COLO668 (cell line): ENCODE data around the gene POU6F2.
"Not testable (repeated sequence)": the region's sequence is repeated elsewhere in the genome, so short reads cannot be mapped to it uniquely, and the experiment has no call there.

Experiments
- DNase-seq: peaks from one replicate; lab custom pipeline; 2025; ENCODE audit not compliant: unreplicated experiment; lab: John Stamatoyannopoulos, UW

The POU6F2 gene

DNA sequence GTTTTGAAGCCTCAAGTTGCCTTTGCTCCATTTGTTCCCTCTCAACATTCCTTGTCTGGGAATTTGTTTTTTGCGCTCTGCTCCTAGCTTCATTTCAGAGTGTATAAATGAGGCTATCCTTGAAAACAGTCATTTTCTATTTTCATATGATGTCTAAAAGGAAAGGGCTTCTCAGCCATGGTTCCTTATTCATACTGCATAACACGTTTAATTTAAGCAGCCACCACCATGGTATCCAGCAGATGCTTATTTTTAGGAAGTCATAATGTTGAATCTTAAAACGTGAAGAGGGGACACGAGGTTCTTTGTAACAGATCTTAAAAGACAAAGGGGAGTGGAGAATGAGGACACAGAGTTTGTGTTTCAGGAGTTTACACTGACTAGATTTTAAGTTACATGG is 14.5 kb downstream of the POU6F2 start:
- no peak for DNase-seq

DNA sequence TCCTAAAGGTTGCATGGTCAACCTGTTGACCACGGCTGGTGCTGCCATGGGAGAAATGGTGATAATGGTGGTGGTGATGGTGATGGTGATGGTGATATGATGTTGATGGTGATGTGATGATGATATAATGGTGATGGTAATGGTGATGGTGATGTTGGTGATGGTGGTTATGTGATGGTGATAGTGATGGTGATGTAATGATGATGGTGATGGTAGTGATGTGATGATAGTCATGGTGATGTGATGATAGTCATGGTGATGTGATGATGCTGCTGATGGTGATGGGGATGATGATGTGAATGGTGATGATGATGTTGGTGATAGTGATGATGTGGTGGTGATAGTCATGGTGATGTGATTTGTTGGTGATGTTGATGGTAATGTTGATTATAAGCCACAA is 23.9 kb downstream of the POU6F2 start:
- DNase-seq, result no peak

DNA sequence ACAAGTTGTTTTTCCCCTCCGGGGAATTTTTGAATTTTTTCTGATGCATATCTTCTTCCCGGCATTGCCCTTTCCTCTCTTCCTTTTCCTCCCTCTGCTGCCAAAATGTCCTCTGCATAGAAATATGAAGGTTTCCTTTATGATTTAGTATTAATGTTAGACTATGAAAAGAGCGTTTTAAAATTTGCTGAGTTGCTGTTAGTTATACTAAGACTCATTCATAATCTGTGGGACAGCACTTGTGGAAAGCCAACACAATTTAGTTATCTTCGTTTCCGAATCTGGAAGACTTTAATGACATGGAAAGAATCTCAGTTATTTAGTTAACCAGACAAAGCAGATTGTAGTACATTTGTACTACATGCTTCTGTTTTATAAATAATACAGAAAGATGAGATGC is 25.0 kb downstream of the POU6F2 start:
- no peak for DNase-seq

DNA sequence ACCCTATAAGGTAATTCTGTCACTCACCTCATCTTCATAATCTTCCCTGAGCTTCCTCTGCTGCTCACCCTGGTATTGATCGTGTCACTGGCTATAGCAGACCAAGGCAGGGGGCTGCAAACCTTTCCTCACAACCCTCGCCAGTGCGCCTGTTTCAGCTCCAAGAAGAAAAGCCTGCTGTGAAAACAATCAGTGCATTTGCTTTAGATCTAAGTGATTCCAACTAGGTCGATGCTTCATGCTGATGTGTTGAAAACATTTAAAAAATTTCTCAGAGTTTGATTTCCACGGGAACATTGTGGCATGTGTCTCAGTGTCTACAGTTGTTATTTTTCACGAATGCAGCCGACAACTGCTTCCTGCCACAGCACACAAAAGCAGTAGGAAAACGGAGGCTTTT is 27.3 kb downstream of the POU6F2 start:
- no peak for DNase-seq

DNA sequence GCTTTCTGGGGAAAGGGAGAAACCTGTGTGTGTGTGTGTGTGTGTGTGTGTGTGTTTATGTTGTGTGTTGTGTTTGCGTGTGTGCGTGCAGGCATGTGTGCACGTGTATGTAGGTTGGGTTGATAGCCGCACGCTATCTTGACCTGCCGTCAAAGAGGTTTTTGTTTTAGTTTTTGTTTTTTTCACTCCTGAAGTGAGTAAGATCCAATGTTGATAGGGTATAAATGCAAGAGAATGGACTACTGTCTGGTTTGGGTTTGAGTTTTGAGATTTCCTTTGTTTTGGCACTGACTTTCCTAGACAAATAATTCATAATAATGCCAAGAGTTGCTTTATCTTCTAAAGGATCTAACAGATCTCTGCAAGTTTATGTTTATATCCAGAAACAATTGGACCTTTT is 27.8 kb downstream of the POU6F2 start:
- DNase-seq, result no peak

DNA sequence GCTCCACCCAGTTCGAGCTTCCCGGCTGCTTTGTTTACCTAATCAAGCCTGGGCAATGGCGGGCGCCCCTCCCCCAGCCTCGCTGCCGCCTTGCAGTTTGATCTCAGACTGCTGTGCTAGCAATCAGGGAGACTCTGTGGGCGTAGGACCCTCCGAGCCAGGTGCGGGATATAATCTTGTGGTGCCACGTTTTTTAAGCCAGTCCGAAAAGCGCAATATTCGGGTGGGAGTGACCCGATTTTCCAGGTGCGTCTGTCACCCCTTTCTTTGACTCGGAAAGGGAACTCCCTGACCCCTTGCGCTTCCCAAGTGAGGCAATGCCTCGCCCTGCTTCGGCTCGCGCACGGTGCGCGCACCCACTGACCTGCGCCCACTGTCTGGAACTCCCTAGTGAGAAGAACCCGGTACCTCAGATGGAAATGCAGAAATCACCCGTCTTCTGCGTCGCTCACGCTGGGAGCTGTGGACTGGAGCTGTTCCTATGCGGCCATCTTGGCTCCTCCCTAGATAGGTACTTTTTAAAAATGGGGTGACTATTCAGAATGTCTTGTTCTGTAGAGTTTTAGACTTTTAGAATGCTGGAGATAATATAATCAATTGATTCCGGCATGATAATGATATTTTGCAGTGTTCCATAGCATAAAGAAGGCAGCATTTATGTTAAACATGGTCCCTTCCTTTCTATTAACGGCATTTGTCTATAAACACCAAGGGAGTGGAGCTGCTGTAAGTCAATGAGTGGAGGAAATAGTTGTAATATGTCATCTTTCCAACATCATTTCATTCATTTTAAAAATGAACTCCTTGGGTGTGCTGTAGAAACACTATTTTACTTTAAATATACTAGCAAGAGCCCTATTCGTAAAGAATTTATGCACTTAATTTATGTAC is 35.6 kb downstream of the POU6F2 start:
- DNase-seq, result not testable (repeated sequence)

DNA sequence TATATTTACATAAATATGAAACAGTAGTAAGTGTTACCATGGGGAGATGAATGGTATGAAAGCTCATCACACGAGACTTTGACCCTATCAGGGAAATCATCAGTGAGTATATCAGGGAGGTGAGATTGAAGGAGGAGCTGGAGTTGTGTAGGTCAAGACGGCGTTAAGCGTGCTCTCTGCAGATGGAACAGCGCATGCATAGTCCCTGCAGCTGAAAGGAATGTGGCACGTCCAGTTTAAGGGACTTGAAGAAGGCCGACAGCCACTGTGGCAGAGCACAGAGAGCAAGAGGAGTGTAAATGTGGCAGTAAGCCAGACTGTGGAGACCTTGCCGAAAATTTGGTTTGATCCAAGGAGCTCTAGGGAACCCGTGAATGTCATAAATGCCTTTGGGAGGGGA is 38.9 kb downstream of the POU6F2 start:
- DNase-seq, result peak; percentile 56

DNA sequence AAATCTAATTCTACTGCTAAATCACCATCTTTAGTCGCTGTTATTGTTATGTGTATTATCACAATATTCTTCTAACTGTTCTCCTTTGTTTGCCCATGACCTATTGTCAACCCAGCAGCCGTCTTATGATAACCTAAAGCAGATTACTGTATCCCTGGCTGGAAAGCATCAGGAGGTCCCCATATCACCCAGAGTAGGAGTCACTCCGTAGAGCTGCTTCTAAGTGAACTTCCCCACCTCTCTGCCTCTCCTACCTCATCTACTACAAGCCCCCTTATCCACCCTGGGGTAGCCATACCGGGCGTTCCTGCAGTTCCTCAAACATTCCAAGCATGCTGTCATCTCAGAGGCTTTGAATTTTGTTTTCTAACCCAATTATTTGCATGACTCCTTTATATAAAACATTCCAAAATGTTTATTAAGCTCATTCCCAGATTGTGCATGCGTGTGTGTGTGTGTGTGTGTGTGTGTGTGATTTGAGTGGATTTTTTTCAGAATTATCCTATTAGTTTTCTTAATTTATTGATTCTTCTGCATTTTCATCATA is 39.7 kb downstream of the POU6F2 start:
- no peak for DNase-seq

DNA sequence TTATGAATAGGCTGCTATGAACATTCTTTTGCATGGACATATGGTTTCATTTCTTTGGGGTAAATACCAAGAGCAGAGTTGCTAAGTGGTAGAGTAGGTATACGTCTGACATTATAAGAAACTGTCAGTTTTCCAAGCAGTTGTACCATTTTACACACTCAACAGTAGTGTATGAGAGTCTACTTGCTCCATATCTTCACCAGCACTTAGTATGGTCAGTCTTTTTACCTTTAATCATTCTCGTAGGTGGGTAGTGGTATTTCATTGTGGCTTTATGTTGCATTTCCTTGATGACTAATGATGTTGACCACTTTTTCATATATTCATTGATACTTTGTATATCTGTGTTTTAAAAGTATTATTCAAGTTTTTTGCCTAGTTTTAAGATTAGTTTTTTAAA is 45.1 kb downstream of the POU6F2 start:
- DNase-seq, result no peak

DNA sequence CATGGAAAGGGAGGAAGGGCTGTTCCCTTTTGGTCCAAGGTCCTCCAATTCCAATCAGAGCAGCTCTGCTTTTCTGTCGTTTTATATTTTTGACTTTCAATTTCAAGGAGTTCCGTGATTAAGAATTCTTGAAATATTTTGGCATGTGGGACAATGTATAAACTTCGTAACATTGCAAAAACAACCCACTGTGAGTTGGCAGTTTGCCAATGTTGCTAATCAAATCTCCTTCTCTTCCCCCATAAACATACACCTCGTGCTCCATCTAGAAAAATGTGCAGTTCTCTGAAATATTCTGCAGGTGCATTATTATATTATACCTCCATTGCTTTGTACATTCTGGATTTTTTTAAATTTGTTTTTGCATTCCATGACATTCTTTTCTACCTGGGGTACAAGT is 49.8 kb downstream of the POU6F2 start:
- DNase-seq, result no peak

DNA sequence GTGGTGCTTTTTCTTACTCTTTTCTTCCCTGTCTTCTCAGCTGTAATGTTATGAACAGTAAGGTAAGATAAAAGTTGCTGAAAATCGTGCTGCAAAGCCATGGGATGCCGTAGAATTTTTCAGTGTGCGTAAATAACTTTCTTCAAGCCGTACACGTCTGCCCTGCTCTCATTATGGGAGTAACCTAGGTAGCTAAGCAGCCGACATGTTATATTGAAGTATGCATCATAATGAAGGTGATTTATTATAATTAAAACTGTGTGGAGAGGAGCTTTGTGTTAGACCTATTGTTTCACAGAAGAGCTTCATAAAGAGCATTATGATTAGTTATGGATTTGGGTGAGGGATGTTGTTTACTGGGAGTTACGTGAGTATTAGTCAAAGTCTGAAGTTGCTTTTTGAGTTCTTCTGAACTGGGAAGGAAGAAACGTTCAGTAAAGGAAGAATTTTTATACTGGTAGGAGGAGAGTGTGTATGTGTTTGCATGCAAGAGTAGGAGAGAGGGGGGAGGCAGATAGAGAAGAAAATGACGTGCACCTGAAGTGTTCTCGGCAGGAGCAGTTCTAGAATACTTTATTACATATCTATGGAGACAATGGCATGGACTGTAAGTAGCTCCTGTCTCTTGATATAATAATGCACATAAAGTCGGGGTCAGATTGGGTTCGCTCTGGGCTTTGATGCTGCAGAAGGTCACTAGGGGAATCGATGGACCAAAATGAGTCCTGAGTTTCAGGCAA is 56.3 kb downstream of the POU6F2 start:
- DNase-seq, result no peak

DNA sequence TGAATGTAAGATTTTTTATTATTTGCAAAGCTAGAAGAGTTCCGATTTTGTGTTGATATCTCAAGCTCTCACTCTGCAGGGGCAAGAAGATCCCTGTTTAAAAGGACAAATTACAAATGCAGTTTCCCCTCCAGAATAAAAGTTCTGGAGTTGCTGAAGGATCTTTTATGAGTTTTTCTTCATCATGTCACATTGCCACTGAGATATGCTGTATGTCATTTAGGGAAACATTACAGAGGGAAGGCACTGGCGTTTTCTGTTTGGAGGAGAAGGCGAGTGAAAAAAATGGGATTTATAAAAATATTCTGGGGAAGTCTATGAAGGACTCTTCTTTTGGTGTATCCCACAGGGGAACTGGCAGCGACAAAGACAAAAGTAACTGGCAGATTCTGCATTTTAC is 57.4 kb downstream of the POU6F2 start:
- DNase-seq, result no peak

DNA sequence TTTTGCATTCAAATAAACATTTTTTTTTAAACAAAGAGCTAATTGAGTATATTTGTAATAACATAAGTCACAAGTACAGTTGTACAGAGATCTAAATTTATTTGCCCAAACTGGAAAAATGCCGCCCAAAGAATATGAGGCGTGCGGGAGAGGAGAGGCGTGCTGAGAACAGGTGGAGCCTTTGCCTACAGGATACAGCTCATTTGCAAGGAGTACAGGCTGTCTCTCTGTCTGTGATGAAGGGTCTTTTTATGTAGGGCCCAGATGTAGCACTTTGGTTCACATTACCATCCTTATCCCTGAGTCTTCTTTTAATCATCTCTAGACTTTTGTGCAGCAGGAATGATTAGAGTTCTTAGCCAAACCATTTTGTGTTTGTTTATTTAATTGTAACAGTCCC is 58.2 kb downstream of the POU6F2 start:
- DNase-seq, result no peak

DNA sequence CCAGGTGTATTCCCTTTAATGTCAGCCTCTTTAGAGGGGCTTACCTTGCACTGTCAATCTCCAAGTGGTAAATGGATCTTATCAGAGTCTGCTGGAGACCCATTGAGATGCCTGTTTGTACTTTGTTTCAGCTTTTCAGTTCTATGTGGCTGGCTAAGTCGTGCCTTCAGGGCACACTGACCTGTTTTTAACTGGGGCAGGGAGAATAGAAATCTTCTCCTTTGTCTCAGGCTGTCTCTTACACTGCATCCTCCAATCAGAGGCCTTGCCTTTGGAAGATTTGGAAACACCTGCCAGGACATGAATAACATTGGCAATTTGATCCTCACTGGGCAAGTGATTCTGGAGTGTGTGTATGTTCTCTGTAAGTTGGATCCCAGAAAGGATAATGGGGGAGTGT is 65.0 kb downstream of the POU6F2 start:
- no peak for DNase-seq

DNA sequence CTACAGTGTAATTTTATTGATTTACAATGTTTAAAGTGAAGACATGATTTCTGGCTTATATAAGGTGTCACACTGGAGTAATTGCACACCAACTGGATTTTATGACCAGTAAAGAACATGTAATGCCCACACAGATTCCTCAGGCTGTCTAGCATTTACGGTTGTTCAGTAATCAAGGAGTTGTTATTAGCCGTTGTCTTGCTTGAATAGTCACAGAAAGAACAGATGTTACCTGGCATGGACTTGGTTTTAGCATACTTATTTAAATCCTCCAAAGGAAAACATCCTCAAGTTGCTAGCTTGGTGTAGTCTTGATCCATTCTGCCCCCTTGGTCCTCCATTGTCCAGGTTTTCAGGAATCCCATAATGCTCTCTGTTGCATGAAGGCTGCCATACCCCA is 65.8 kb downstream of the POU6F2 start:
- no peak for DNase-seq

DNA sequence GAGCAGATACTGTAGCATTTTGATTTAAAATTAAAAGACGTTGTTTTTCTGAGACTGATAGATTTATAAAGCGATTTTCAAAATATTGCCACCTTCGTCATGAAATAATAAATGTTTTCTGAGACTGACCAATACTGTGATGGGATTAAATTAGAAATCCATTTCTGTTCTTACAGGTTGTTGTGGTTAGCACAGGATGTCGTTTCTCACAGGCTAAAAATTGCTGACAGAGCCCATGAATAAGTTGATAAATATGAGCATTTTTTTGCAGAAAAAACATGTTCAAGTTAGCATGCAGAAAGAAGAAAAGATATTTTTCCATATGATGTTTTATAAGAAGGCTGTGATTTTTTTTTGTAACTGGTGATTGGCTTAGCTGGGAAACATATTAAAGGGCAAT is 66.8 kb downstream of the POU6F2 start:
- DNase-seq, result no peak

DNA sequence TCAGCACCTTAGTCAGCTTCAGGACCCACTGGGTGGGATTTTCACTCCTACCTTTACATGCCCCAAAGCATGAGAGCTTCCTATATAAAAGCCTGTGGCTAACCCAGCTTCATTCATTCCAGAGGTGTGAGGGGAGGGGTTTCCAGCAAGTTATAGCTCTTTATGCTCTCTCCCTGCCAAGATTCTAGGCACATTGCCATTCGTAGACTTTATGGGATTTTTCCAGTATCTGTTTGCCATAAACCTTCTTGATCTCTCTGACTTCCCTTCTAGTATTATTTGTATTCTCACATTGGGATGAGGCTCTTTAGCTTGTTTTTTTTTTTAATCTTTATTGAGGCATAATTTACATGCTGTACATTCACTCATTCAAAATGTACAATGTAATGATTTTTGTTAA is 67.5 kb downstream of the POU6F2 start:
- DNase-seq, result no peak

DNA sequence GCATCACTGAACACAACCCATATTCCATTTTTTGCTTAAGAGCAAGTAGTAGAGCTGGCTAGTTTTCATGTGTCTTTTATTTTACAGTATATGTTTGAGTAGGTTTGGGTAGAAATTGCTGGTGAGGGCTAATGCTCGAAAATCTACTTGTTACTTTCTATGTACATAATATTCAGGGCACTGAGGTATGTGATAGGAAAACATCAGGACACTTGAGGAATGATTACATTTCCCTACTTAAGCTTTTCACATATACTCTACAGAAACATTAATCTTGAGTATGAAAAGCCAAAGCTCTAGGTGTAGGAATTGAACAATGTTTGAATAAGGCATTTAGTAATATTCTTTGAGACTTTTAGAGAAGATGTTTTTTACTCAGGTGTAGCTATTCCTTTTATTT is 73.6 kb downstream of the POU6F2 start:
- no peak for DNase-seq

DNA sequence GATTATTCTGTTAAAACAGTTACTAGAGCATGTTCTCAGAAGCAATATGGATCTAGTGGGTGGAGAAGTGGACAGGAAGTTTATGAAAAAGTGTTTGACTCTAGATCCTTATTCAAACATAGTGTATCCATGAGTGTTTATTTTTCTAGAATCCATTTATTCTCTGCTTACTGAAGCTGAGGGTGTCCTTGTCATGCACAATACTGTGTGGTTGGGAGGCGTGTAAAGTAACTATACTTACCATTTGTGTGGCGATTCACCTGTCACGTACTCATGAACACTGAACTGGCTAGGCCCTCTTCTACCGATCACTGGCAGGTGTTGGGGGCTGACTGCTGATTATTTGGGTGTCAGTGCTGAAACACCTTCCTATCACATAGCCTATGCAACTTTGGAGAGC is 74.0 kb downstream of the POU6F2 start:
- DNase-seq, result peak; percentile 72

DNA sequence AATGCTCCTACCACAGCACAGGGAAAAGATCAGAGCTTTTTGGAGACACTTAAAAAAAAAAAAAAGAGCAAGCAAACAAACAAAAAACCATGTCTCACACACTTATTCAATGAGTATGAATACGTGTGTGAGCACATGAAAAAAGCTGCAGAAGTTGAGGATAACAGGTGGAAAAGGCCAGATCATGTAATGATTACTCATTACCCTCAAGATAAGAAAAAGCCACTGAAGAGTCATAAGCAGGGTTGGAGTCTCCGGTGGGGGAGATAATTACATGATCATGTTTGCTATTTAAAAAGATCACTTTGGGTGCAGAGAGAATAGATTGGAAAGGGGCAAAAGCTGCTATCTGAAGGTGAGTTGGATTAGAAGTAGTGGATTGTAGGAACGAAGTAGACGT is 77.0 kb downstream of the POU6F2 start:
- DNase-seq, result no peak

DNA sequence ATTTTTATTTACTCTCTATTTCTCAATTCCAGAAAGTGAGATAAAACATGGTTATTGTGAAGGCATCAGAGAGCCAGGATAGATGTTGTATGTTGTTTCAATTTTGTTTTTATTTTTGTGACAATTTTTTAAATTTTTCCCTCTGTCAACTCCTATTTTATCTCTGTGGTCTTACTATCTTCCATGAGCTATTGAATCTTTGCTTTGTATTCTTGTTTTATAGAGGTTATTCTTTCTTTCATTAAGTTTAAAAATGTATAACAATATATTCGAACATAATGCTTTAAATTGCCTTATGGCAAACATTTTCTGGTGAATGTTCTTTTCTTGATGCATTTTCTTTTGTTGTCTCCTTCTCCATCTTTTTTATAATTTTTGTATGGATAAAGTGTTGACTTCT is 78.4 kb downstream of the POU6F2 start:
- DNase-seq, result no peak

DNA sequence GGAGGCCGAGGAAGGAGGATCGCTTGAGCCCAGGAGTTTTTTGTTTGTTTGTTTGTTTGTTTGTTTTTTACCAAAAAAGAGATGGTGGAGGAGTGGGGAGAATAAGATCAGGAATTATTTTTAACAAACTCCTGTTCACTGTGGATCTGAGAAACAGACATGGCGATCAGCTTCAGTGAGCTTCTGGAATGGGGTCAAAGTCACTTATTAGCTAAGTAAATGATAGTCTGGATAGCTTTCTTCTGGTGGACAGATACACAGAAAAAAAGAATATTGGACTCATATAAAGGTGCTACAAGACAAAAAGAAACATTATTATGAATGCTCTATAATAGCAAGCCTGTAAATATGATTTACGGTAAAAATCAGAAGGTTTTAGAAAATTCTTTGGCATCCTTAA is 85.1 kb downstream of the POU6F2 start:
- DNase-seq, result no peak
